Measurements from ENCODE around the gene GYPA.
"Not testable (repeated sequence)": the region's sequence is repeated elsewhere in the genome, so short reads cannot be mapped to it uniquely, and the experiment has no call there.

DNA sequence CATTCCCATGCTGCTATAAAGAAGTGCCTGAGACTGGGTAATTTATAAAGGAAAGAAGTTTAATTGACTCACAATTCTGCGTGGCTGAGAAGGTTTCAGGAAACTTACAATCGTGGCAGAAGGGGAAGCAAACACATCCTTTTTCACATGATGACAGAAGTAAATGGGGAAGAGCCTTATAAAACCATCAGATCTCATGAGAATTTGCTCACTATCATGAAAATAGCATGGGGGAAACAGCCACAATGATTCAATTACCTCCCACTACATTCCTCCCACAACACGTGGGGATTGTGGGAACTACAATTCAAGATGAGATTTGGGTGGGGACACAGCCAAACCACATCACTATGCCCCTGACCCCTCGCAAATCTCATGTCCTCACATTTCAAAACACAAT, 46.5 kb downstream of the GYPA start:
- TF ChIP-seq, protein P1, sequence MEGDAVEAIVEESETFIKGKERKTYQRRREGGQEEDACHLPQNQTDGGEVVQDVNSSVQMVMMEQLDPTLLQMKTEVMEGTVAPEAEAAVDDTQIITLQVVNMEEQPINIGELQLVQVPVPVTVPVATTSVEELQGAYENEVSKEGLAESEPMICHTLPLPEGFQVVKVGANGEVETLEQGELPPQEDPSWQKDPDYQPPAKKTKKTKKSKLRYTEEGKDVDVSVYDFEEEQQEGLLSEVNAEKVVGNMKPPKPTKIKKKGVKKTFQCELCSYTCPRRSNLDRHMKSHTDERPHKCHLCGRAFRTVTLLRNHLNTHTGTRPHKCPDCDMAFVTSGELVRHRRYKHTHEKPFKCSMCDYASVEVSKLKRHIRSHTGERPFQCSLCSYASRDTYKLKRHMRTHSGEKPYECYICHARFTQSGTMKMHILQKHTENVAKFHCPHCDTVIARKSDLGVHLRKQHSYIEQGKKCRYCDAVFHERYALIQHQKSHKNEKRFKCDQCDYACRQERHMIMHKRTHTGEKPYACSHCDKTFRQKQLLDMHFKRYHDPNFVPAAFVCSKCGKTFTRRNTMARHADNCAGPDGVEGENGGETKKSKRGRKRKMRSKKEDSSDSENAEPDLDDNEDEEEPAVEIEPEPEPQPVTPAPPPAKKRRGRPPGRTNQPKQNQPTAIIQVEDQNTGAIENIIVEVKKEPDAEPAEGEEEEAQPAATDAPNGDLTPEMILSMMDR (IDR thresholded peaks at IDR 0.05): not testable (repeated sequence)
- TF ChIP-seq POLR2A (IDR thresholded peaks at IDR 0.05): not testable (repeated sequence)

All from uterus (tissue), 2 donors.